Measurements from ENCODE around the gene ARRB1. TPM values are rescaled to one million over a fixed set of nuclear protein-coding genes. Genes with fewer than 3 reads are reported as not detected.

Gene ARRB1
- total RNA-seq, 1 experiment from 2014 or later, result 24.2 TPM

GRCh38 chr11:75356613-75357012 lies 5.2 kb upstream of the ARRB1 start:
- DNase-seq (ENCODE audit: low read depth, low spot score), result no peak
- Histone ChIP-seq H4K20me1 (ENCODE audit: insufficient read depth) (no peaks in the 10 kb centered on the region), H3K27me3 (ENCODE audit: insufficient read depth, low read length) (no peaks in the 10 kb centered on the region), H3K9ac (ENCODE audit: low read length) (no peak overlapping the region), H3K4me3 (replicated peaks in 1 of 2; ENCODE audit: low read depth in 1 of 2, low read length in 2 of 2) (no peak overlapping the region), H3K9me2 (ENCODE audit: insufficient read depth) (no peaks in the 10 kb centered on the region), H3K36me3 (ENCODE audit: control insufficient read depth in 1 of 2, insufficient read depth in 2 of 2, low read length in 2 of 2) (no peaks in the 10 kb centered on the region), H3K9me3 (ENCODE audit: control insufficient read depth in 1 of 2, insufficient read depth in 1 of 2, low read depth in 1 of 2, low read length in 2 of 2) (no peaks in the 10 kb centered on the region), H2AFZ (ENCODE audit: low read depth, low read length, poor library complexity, severe bottlenecking) (no peak overlapping the region), H3K79me2 (ENCODE audit: insufficient read depth, low read length) (no peaks in the 10 kb centered on the region), H3K4me2 (ENCODE audit: low read length) (no peak overlapping the region), H3K4me1 (ENCODE audit: control insufficient read depth in 1 of 2, insufficient read depth in 2 of 2, low read length in 2 of 2) (peaks cover 6 to 31% of the 10 kb centered on the region in 2 experiments; a peak in 2 of 4 replicates), H3K27ac (ENCODE audit: low read depth, low read length) (no peak overlapping the region)
- ATAC-seq, result no peak
- BruUV-seq (replicated peaks), result no TSS peak
- POLR2A ChIA-PET, result interaction anchor here (0.7 kb wide), 1 partner anchor 16 kb away, joined by 3 read pairs; no protein-coding TSS in a partner anchor
- RAD21 ChIA-PET (ENCODE audit: low non-redundant PET in 1 of 2, low total read pairs in 2 of 2, uncharacterized antibody in 2 of 2, unreplicated experiment in 2 of 2), result no interaction called here
- intact Hi-C loops (cut with micrococcal nuclease), result no loop called here
- CTCF ChIA-PET, result interaction anchor here (1.8 kb wide), 1 partner anchor 16 kb away, joined by 4 read pairs; no protein-coding TSS in a partner anchor
- no peak for TF ChIP-seq ZFX (IDR thresholded peaks at IDR 0.05)
- no peak for TF ChIP-seq POLR2AphosphoS5 (IDR thresholded peaks at IDR 0.05; ENCODE audit: low read depth, low read length)
- no peak for TF ChIP-seq FOSL1 (IDR thresholded peaks at IDR 0.05; ENCODE audit: low read depth)
- TF ChIP-seq CEBPB (IDR thresholded peaks at IDR 0.05; ENCODE audit: low read depth), result no peak

- no peak overlapping the region for H2AFZ ChIP-seq (ENCODE audit: low read depth, low read length, poor library complexity, severe bottlenecking)
- TF ChIP-seq ZNF274 (IDR thresholded peaks at IDR 0.05; ENCODE audit: low read depth, low read length), result no peak
- no peak for TF ChIP-seq CEBPB (IDR thresholded peaks at IDR 0.05; ENCODE audit: low read depth)
- no peak for TF ChIP-seq FOSL1 (IDR thresholded peaks at IDR 0.05; ENCODE audit: low read depth)
- no peak for TF ChIP-seq CBX3 (IDR thresholded peaks at IDR 0.05; ENCODE audit: low read depth)
- no peak for TF ChIP-seq JUND (IDR thresholded peaks at IDR 0.05)
- no peak for TF ChIP-seq SRF (IDR thresholded peaks at IDR 0.05; ENCODE audit: low read depth)
- no peak for TF ChIP-seq SIN3A (IDR thresholded peaks at IDR 0.05; ENCODE audit: low read depth)
- no peak for TF ChIP-seq TCF7L2 (IDR thresholded peaks at IDR 0.05; ENCODE audit: borderline replicate concordance, extremely low read depth, insufficient read depth, insufficient read length)
- TF ChIP-seq POLR2A (IDR thresholded peaks at IDR 0.05; ENCODE audit: borderline replicate concordance, extremely low read depth, insufficient read depth, insufficient read length), result no peak
- TF ChIP-seq SP1 (IDR thresholded peaks at IDR 0.05; ENCODE audit: low read depth), result no peak
- RAD21 ChIA-PET (ENCODE audit: low non-redundant PET in 1 of 2, low total read pairs in 2 of 2, uncharacterized antibody in 2 of 2, unreplicated experiment in 2 of 2), result no interaction called here
- DNase-seq (ENCODE audit: low read depth, low spot score), result no peak
- POLR2A ChIA-PET, result no interaction called here
- H3K9me3 ChIP-seq (ENCODE audit: control insufficient read depth in 1 of 2, insufficient read depth in 1 of 2, low read depth in 1 of 2, low read length in 2 of 2), result no peaks in the 10 kb centered on the region
- CTCF ChIA-PET, result interaction anchor here (0.7 to 1.8 kb wide), 4 partner anchors 13 to 1463 kb away, joined by 3 to 4 read pairs (median 4); no protein-coding TSS in a partner anchor
- peak overlapping the region; percentile 21 for H3K4me2 ChIP-seq (ENCODE audit: low read length)
- BruUV-seq (replicated peaks), result no TSS peak
- no peak overlapping the region for H3K4me3 ChIP-seq (replicated peaks in 1 of 2; ENCODE audit: low read depth in 1 of 2, low read length in 2 of 2)
- no peaks in the 10 kb centered on the region for H3K36me3 ChIP-seq (ENCODE audit: control insufficient read depth in 1 of 2, insufficient read depth in 2 of 2, low read length in 2 of 2)
- H4K20me1 ChIP-seq (ENCODE audit: insufficient read depth), result no peaks in the 10 kb centered on the region
- peaks cover 15 to 44% of the 10 kb centered on the region in 2 experiments; a peak in 3 of 4 replicates for H3K4me1 ChIP-seq (ENCODE audit: control insufficient read depth in 1 of 2, insufficient read depth in 2 of 2, low read length in 2 of 2)
- peaks cover 11% of the 10 kb centered on the region; the same call in 1 of the 2 replicates for H3K79me2 ChIP-seq (ENCODE audit: insufficient read depth, low read length)
- ATAC-seq, result no peak
- H3K9ac ChIP-seq (ENCODE audit: low read length), result no peak overlapping the region
- H3K9me2 ChIP-seq (ENCODE audit: insufficient read depth), result no peaks in the 10 kb centered on the region
- intact Hi-C loops (cut with micrococcal nuclease), result no loop called here
- H3K27me3 ChIP-seq (ENCODE audit: insufficient read depth, low read length), result no peaks in the 10 kb centered on the region
- H3K27ac ChIP-seq (ENCODE audit: low read depth, low read length), result no peak overlapping the region
Measured at GRCh38 chr11:75355051-75355450, 3.6 kb upstream of the ARRB1 start.
